Endothelial cell of umbilical vein (primary cell): ENCODE data around the gene C10orf67. TPM values are rescaled to one million over a fixed set of nuclear protein-coding genes. Genes with fewer than 3 reads are reported as not detected.

Source experiments
- BruUV-seq: library from RNA; stranded (reverse); fragments of 400-500 nt; replicated peaks from 2 replicates; lab custom pipeline; 2021; lab: Mats Ljungman, UMichigan
- CTCF ChIA-PET: fragments of 300-600, 350-600 bp; sonication (Branson Sonifier 250); formaldehyde crosslinking; loops from one replicate; lab custom pipeline; 2021; ENCODE audit warnings: antibody characterized with exemption, inconsistent platforms; lab: Charles Lee
- POLR2A ChIA-PET: fragments of 300-600, 350-600 bp; sonication (Branson Sonifier 250); formaldehyde crosslinking; loops from one replicate; lab custom pipeline; 2021; ENCODE audit warnings: antibody characterized with exemption, inconsistent platforms; lab: Charles Lee
- DNase-seq: peaks from one replicate; pipeline ENCODE4 v3.0.0-alpha.2; 2011; ENCODE audit warnings: low read depth, low spot score
- FAIRE-seq: peaks from 2 replicates; lab custom pipeline; 2011; peaks lifted over from hg19 to GRCh38; lab: Jason Lieb, UNC
- H2AFZ ChIP-seq: 2 replicates; pipeline ENCODE4 v1.6.0; 2012; ENCODE audit warnings: low read depth, low read length, control low read depth, inconsistent platforms
- H3K27ac ChIP-seq: 2 replicates; pipeline ENCODE4 v1.5.1; 2011; ENCODE audit warnings: low read depth, mild to moderate bottlenecking, control low read depth, low read length, moderate library complexity; ENCODE audit not compliant: insufficient read depth
- H3K27me3 ChIP-seq, 2 experiments: 2 replicates each; pipeline versions ENCODE4 v1.6.0 to v1.6.1; 2011; ENCODE audit warnings: low read length in 2 of 2, mixed read lengths in 1 of 2; ENCODE audit not compliant: control insufficient read depth in 2 of 2, insufficient read depth in 2 of 2
- H3K36me3 ChIP-seq, 2 experiments: 2 replicates in 1 of 2; 3 replicates in 1 of 2; pipeline ENCODE4 v1.5.1; 2011; ENCODE audit warnings: low read length in 2 of 2, mild to moderate bottlenecking in 1 of 2, moderate library complexity in 1 of 2; ENCODE audit not compliant: control insufficient read depth in 2 of 2, insufficient read depth in 2 of 2; ENCODE audit errors: extremely low read depth in 1 of 2
- H3K4me1 ChIP-seq: 3 replicates; pipeline ENCODE4 v1.5.1; 2011; ENCODE audit warnings: mild to moderate bottlenecking, low read length; ENCODE audit not compliant: control insufficient read depth, insufficient read depth; ENCODE audit errors: extremely low read depth
- H3K4me2 ChIP-seq: 2 replicates; pipeline ENCODE4 v1.6.1; 2011; ENCODE audit warnings: low read length, control low read depth, mixed read lengths; ENCODE audit not compliant: insufficient read depth
- H3K4me3 ChIP-seq, 3 experiments: fragments of 200-600 bp in 1 of 3; sonication (generic), shearing (Covaris generic) in 1 of 3; replicated peaks in 1 of 3; 2 replicates each; pipeline ENCODE4 v1.5.1; 2011 to 2016; ENCODE audit warnings: control low read depth in 3 of 3, low read length in 3 of 3, mild to moderate bottlenecking in 2 of 3, inconsistent platforms in 1 of 3, low read depth in 1 of 3, moderate library complexity in 1 of 3; ENCODE audit not compliant: insufficient read depth in 1 of 3
- H3K79me2 ChIP-seq: 2 replicates; pipeline ENCODE4 v1.6.0; 2012; ENCODE audit warnings: low read length, inconsistent platforms; ENCODE audit not compliant: control insufficient read depth, insufficient read depth
- H3K9ac ChIP-seq: replicated peaks from 2 replicates; pipeline ENCODE3; 2011; ENCODE audit warnings: low read length, control low read depth; ENCODE audit not compliant: insufficient read depth; ENCODE audit errors: extremely low read depth
- H3K9me1 ChIP-seq: replicated peaks from 3 replicates; pipeline ENCODE4 v1.6.0; 2011; ENCODE audit warnings: mild to moderate bottlenecking, low read length; ENCODE audit not compliant: control insufficient read depth, insufficient read depth; ENCODE audit errors: extremely low read depth
- H3K9me3 ChIP-seq: replicated peaks from 2 replicates; pipeline ENCODE4 v1.5.1; 2012; ENCODE audit warnings: low read length, inconsistent platforms; ENCODE audit not compliant: control insufficient read depth, insufficient read depth
- H4K20me1 ChIP-seq: replicated peaks from 2 replicates; pipeline ENCODE3; 2011; ENCODE audit warnings: mild to moderate bottlenecking, low read length; ENCODE audit not compliant: control insufficient read depth, insufficient read depth; ENCODE audit errors: extremely low read depth
- EZH2 ChIP-seq: IDR thresholded peaks from 2 replicates; pipeline ENCODE4 v1.6.1; 2012; ENCODE audit warnings: borderline replicate concordance, low read depth, mild to moderate bottlenecking, moderate library complexity, low read length, inconsistent platforms; ENCODE audit not compliant: severe bottlenecking
- FOS ChIP-seq: IDR thresholded peaks from 2 replicates; pipeline ENCODE4 v1.6.1; 2011; ENCODE audit warnings: mild to moderate bottlenecking, low read length, moderate library complexity, borderline replicate concordance; ENCODE audit not compliant: insufficient read depth
- GATA2 ChIP-seq: IDR thresholded peaks from 2 replicates; pipeline ENCODE4 v1.7.0; 2011; ENCODE audit warnings: low read depth, mild to moderate bottlenecking, moderate library complexity, mixed read lengths, low read length; ENCODE audit not compliant: insufficient read length, insufficient read depth
- JUN ChIP-seq: IDR thresholded peaks from 2 replicates; pipeline ENCODE4 v1.6.1; 2011; ENCODE audit warnings: borderline replicate concordance, low read depth; ENCODE audit not compliant: insufficient read length, insufficient read depth
- MYC ChIP-seq: IDR thresholded peaks from one replicate; pipeline ENCODE4 v1.6.1; 2011; ENCODE audit warnings: mild to moderate bottlenecking, low read depth, low read length
- POLR2A ChIP-seq: IDR thresholded peaks from 2 replicates; pipeline ENCODE4 v1.6.1; 2012; ENCODE audit warnings: low read depth, mild to moderate bottlenecking, control low read depth, low read length
- POLR2AphosphoS5 ChIP-seq: IDR thresholded peaks from 2 replicates; pipeline ENCODE4 v1.6.1; 2012; ENCODE audit warnings: low read depth, mild to moderate bottlenecking, control low read depth, low read length, moderate library complexity; ENCODE audit not compliant: insufficient read depth
- dilution Hi-C: fragments of 300-500 bp; cut with MboI; formaldehyde crosslinking; loops from one replicate; pipeline ENCODE4 v1.15.0; 2019; ENCODE audit warnings: low sequenced_read_pairs; ENCODE audit not compliant: extremely low pct_ligation_motif_present
- intact Hi-C: fragments of 100-400 bp; cut with micrococcal nuclease; formaldehyde crosslinking; loops from one replicate; pipeline ENCODE4 v1.10.0; 2022
- polyA plus RNA-seq, 4 experiments: library from polyadenylated mRNA; depleted of rRNA in 3 of 4; stranded (reverse) in 3 of 4; unstranded in 1 of 4; fragments of >200 nt; gene quantifications; 2 replicates each; pipeline versions ENCODE4 v1.2.1 to v1.2.3, GENCODE V29; 2011 to 2012; ENCODE audit warnings: missing spikeins in 1 of 4
- total RNA-seq: library from RNA; stranded (reverse); gene quantifications from 2 replicates; pipeline ENCODE4 v1.2.3, GENCODE V29; 2021
- TF ChIP-seq, protein P1 (sequence below): IDR thresholded peaks from 2 replicates; pipeline ENCODE4 v1.6.1; 2011; ENCODE audit not compliant: insufficient read depth, insufficient read length
- TF ChIP-seq, protein P2 (sequence below), 2 donors: IDR thresholded peaks; 1 replicate in 1 of 2; 2 replicates in 1 of 2; pipeline ENCODE4 v1.5.1; 2011; ENCODE audit warnings: low read length in 2 of 2, mild to moderate bottlenecking in 2 of 2, moderate library complexity in 2 of 2, control low read depth in 1 of 2, inconsistent platforms in 1 of 2, low read depth in 1 of 2; ENCODE audit not compliant: insufficient read depth in 1 of 2; ENCODE audit errors: extremely low read depth in 1 of 2

C10orf67 gene
- total and polyA plus RNA-seq, 2 donors (not counting 3 experiments of a cell fraction or from before 2014, with no cell fraction given), result not detected

DNA sequence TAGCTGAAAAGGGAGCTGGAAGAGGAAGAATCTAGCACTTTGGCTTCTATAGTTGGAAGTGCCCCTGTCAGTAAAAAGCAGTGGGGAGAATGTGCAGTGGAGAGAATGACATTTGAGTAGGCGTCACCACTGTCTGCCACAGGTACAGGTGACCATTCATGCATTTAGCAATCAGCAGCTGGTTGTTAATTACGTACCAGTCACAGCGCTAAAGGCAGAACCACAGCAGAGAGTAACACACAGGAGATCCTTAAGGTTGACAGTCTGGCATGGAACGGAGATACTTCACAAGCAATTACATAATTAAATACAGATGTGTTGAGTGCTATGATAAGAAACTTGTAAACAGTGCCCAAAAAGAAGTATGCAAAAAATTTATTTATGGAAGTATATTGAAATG lies 24.8 kb downstream of the C10orf67 start:
- no TSS peak for BruUV-seq
- dilution Hi-C loops, result no loop called here
- no peaks in the 10 kb centered on the region for H3K27me3 ChIP-seq
- no peak overlapping the region for H3K4me2 ChIP-seq
- no peaks in the 10 kb centered on the region for H3K4me1 ChIP-seq
- H3K36me3 ChIP-seq, result no peaks in the 10 kb centered on the region
- no peaks in the 10 kb centered on the region for H3K79me2 ChIP-seq
- no peak overlapping the region for H3K27ac ChIP-seq
- intact Hi-C loops, result loop anchor here (10.0 kb wide), 1 partner anchor 675 kb away; no protein-coding TSS in a partner anchor
- POLR2A ChIA-PET, result no interaction called here
- H2AFZ ChIP-seq, result no peak overlapping the region
- DNase-seq (no peak), FAIRE-seq (no peak)
- TF ChIP-seq POLR2AphosphoS5 (no peak), POLR2A (no peak), GATA2 (no peak), FOS (no peak), JUN (no peak), EZH2 (no peak), MYC (no peak)
- TF ChIP-seq, protein P1, sequence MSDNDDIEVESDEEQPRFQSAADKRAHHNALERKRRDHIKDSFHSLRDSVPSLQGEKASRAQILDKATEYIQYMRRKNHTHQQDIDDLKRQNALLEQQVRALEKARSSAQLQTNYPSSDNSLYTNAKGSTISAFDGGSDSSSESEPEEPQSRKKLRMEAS, result no peak
- TF ChIP-seq, protein P2, sequence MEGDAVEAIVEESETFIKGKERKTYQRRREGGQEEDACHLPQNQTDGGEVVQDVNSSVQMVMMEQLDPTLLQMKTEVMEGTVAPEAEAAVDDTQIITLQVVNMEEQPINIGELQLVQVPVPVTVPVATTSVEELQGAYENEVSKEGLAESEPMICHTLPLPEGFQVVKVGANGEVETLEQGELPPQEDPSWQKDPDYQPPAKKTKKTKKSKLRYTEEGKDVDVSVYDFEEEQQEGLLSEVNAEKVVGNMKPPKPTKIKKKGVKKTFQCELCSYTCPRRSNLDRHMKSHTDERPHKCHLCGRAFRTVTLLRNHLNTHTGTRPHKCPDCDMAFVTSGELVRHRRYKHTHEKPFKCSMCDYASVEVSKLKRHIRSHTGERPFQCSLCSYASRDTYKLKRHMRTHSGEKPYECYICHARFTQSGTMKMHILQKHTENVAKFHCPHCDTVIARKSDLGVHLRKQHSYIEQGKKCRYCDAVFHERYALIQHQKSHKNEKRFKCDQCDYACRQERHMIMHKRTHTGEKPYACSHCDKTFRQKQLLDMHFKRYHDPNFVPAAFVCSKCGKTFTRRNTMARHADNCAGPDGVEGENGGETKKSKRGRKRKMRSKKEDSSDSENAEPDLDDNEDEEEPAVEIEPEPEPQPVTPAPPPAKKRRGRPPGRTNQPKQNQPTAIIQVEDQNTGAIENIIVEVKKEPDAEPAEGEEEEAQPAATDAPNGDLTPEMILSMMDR (IDR thresholded peaks at IDR 0.05; ENCODE audit: extremely low read depth in 1 of 2, insufficient read depth in 1 of 2, low read depth in 1 of 2, low read length in 2 of 2), result no peak
- CTCF ChIA-PET, result no interaction called here
- no peaks in the 10 kb centered on the region for H4K20me1 ChIP-seq
- H3K4me3 ChIP-seq, result no peak overlapping the region
- H3K9me3 ChIP-seq, result no peaks in the 10 kb centered on the region
- no peaks in the 10 kb centered on the region for H3K9me1 ChIP-seq
- H3K9ac ChIP-seq, result no peak overlapping the region
